ENCODE results near the gene PPP3CA. TPM values are rescaled to one million over a fixed set of nuclear protein-coding genes. Genes with fewer than 3 reads are reported as not detected.

The PPP3CA gene
- total RNA-seq, 2 donors from 2014 or later: 36.6 to 39.2 TPM

- H3K4me1 Mint-ChIP-seq: peaks cover 41% of the 10 kb centered on the region
- no peaks in the 10 kb centered on the region for H3K36me3 Mint-ChIP-seq (ENCODE audit: low read depth)
- no peaks in the 10 kb centered on the region for H3K27me3 Mint-ChIP-seq (ENCODE audit: insufficient read depth)
- Histone ChIP-seq H3K27me3 (ENCODE audit: control insufficient read depth, insufficient read depth, low read length, poor library complexity, severe bottlenecking) (no peaks in the 10 kb centered on the region), H3K27ac (ENCODE audit: low read depth, low read length) (peak overlapping the region; percentile 3), H3K9ac (ENCODE audit: extremely low read depth, low read length, poor library complexity, severe bottlenecking) (peak overlapping the region; percentile 4), H3K4me1 (ENCODE audit: control insufficient read depth, insufficient read depth, low read length) (peaks cover 14% of the 10 kb centered on the region), H3K4me3 (ENCODE audit: low read length) (no peak overlapping the region), H3K36me3 (ENCODE audit: control insufficient read depth, insufficient read depth, low read length) (no peaks in the 10 kb centered on the region), H3K9me3 (ENCODE audit: control insufficient read depth, low read length) (no peaks in the 10 kb centered on the region)
- peak overlapping the region; percentile 89 for H3K27ac Mint-ChIP-seq
- TF ChIP-seq CTCF (conservative IDR thresholded peaks at IDR 0.05): no peak
- peak; percentile 58 for DNase-seq
- H3K9me3 Mint-ChIP-seq: no peaks in the 10 kb centered on the region
- WGBS, 2 experiments (ENCODE audit: insufficient coverage in 1 of 2, insufficient read length in 1 of 2): 31% methylated on average over 2 of the region's 2 CpGs; no CpG with 5 or more reads in 1 of the 2 experiments
- H3K4me3 Mint-ChIP-seq: no peak overlapping the region
These were observed 232.4 kb downstream of the PPP3CA start for GRCh38 chr4:101114936-101115372.

GRCh38 chr4:101104312-101105052 lies 242.8 kb downstream of the PPP3CA start:
- Histone ChIP-seq H3K36me3 (ENCODE audit: control insufficient read depth, insufficient read depth, low read length) (no peaks in the 10 kb centered on the region), H3K27ac (ENCODE audit: low read depth, low read length) (no peak overlapping the region), H3K9ac (ENCODE audit: extremely low read depth, low read length, poor library complexity, severe bottlenecking) (no peak overlapping the region), H3K4me1 (ENCODE audit: control insufficient read depth, insufficient read depth, low read length) (peaks cover 5% of the 10 kb centered on the region), H3K4me3 (ENCODE audit: low read length) (no peak overlapping the region), H3K27me3 (ENCODE audit: control insufficient read depth, insufficient read depth, low read length, poor library complexity, severe bottlenecking) (no peaks in the 10 kb centered on the region), H3K9me3 (ENCODE audit: control insufficient read depth, low read length) (no peaks in the 10 kb centered on the region)
- H3K4me1 Mint-ChIP-seq: peaks cover 23% of the 10 kb centered on the region
- H3K36me3 Mint-ChIP-seq (ENCODE audit: low read depth): peaks cover 6% of the 10 kb centered on the region
- H3K9me3 Mint-ChIP-seq: no peaks in the 10 kb centered on the region
- 86 to 100% methylated on average over 4 to 6 of the region's 6 CpGs for WGBS, 2 experiments (ENCODE audit: insufficient coverage in 1 of 2, insufficient read length in 1 of 2)
- no peak overlapping the region for H3K4me3 Mint-ChIP-seq
- TF ChIP-seq CTCF (conservative IDR thresholded peaks at IDR 0.05): no peak
- H3K27ac Mint-ChIP-seq: no peak overlapping the region
- no peak for DNase-seq
- H3K27me3 Mint-ChIP-seq (ENCODE audit: insufficient read depth): no peaks in the 10 kb centered on the region

- no peak for DNase-seq
- H3K27ac ChIP-seq (ENCODE audit: low read depth, low read length): peak overlapping the region; percentile 34
- no peak overlapping the region for H3K27ac Mint-ChIP-seq
These were observed 243.8 kb downstream of the PPP3CA start for GRCh38 chr4:101103381-101104142.

More at GRCh38 chr4:101103381-101104142, 243.8 kb downstream of the PPP3CA start:
- Mint-ChIP-seq H3K9me3 (no peaks in the 10 kb centered on the region), H3K27me3 (ENCODE audit: insufficient read depth) (no peaks in the 10 kb centered on the region), H3K4me3 (no peak overlapping the region), H3K36me3 (ENCODE audit: low read depth) (peaks cover 6% of the 10 kb centered on the region), H3K4me1 (peaks cover 23% of the 10 kb centered on the region)
- H3K4me3 ChIP-seq (ENCODE audit: low read length): no peak overlapping the region
- no peak overlapping the region for H3K9ac ChIP-seq (ENCODE audit: extremely low read depth, low read length, poor library complexity, severe bottlenecking)
- 76 to 83% methylated on average over 2 to 4 of the region's 4 CpGs for WGBS, 2 experiments (ENCODE audit: insufficient coverage in 1 of 2, insufficient read length in 1 of 2)
- peaks cover 5% of the 10 kb centered on the region for H3K36me3 ChIP-seq (ENCODE audit: control insufficient read depth, insufficient read depth, low read length)
- H3K4me1 ChIP-seq (ENCODE audit: control insufficient read depth, insufficient read depth, low read length): peaks cover 5% of the 10 kb centered on the region
- no peaks in the 10 kb centered on the region for H3K27me3 ChIP-seq (ENCODE audit: control insufficient read depth, insufficient read depth, low read length, poor library complexity, severe bottlenecking)
- H3K9me3 ChIP-seq (ENCODE audit: control insufficient read depth, low read length): no peaks in the 10 kb centered on the region
- TF ChIP-seq CTCF (conservative IDR thresholded peaks at IDR 0.05): no peak
